Femur (tissue), 1 donor: Measurements from ENCODE around the gene NUP98.

Source experiments
- DNase-seq: peaks from one replicate; pipeline ENCODE4 v3.0.0-alpha.2; 2017

NUP98 gene

GRCh38 chr11:3797329-3798090, at the start of gene NUP98:
Gene NUP98, minus strand, starts transcription at chr11:3797554. Its CDS starts 15,437 bp downstream, at chr11:3782117.
- DNase-seq, result peak; percentile 100

GRCh38 chr11:3845670-3846069, 48.3 kb upstream of the NUP98 start:
- no peak for DNase-seq

- no peak for DNase-seq
Measured at GRCh38 chr11:3845246-3845645, 47.9 kb upstream of the NUP98 start.

- no peak for DNase-seq
Measured at GRCh38 chr11:3843326-3843725, 46.0 kb upstream of the NUP98 start.

- DNase-seq, result peak; percentile 89
Measured at GRCh38 chr11:3841426-3842350, 44.3 kb upstream of the NUP98 start.

GRCh38 chr11:3840870-3841425, 43.6 kb upstream of the NUP98 start, which contains the start of gene RHOG:
Gene RHOG, minus strand, starts transcription at chr11:3840959. Its CDS starts 12,821 bp downstream, at chr11:3828138.
- peak; percentile 93 for DNase-seq

- DNase-seq, result peak; percentile 39
Measured at GRCh38 chr11:3840004-3840869, 42.9 kb upstream of the NUP98 start.

- no peak for DNase-seq
Measured at GRCh38 chr11:3838504-3838903, 41.1 kb upstream of the NUP98 start.

- peak; percentile 53 for DNase-seq
Measured at GRCh38 chr11:3837793-3838192, 40.4 kb upstream of the NUP98 start.

- DNase-seq, result no peak
Measured at GRCh38 chr11:3836903-3837302, 39.5 kb upstream of the NUP98 start.

- no peak for DNase-seq
Measured at GRCh38 chr11:3835751-3836150, 38.4 kb upstream of the NUP98 start.

- DNase-seq, result peak; percentile 67
Measured at GRCh38 chr11:3834664-3835461, 37.5 kb upstream of the NUP98 start.

- no peak for DNase-seq
Measured at GRCh38 chr11:3834349-3834663, 37.0 kb upstream of the NUP98 start.

GRCh38 chr11:3833449-3833848, 36.1 kb upstream of the NUP98 start:
- DNase-seq, result no peak

- DNase-seq, result no peak
Measured at GRCh38 chr11:3832816-3833215, 35.5 kb upstream of the NUP98 start.

- no peak for DNase-seq
Measured at GRCh38 chr11:3831378-3832239, 34.3 kb upstream of the NUP98 start.

- no peak for DNase-seq
Measured at GRCh38 chr11:3830730-3831129, 33.4 kb upstream of the NUP98 start.

- no peak for DNase-seq
Measured at GRCh38 chr11:3830088-3830487, 32.7 kb upstream of the NUP98 start.

GRCh38 chr11:3827434-3828186, 30.3 kb upstream of the NUP98 start:
- no peak for DNase-seq

- DNase-seq, result no peak
Measured at GRCh38 chr11:3826721-3827120, 29.4 kb upstream of the NUP98 start.
